ENCODE measurements around the gene PKDCC. TPM values are rescaled to one million over a fixed set of nuclear protein-coding genes. Genes with fewer than 3 reads are reported as not detected.

The PKDCC gene
- total RNA-seq, 3 donors from 2014 or later (not counting 1 experiment from before 2014, with no cell fraction given), result 0.50 TPM; not detected in 2

GRCh38 chr2:42052702-42053481 lies 5.1 kb downstream of the PKDCC start:
- TF ChIP-seq CTCF (IDR thresholded peaks at IDR 0.05), result no peak
- Mint-ChIP-seq H3K9me3 (no peaks in the 10 kb centered on the region), H3K36me3 (no peaks in the 10 kb centered on the region), H3K4me1 (no peaks in the 10 kb centered on the region), H3K27me3 (ENCODE audit: low read depth in 2 of 2) (peaks cover 19% of the 10 kb centered on the region in 2 donors), H3K27ac (no peak overlapping the region), H3K4me3 (no peak overlapping the region)
- WGBS (ENCODE audit: insufficient coverage), result 88% methylated on average over 13 of the region's 14 CpGs
- Histone ChIP-seq H3K9me3 (ENCODE audit: control insufficient read depth, insufficient read depth, low read length) (no peaks in the 10 kb centered on the region), H3K27ac (ENCODE audit: low read length) (no peak overlapping the region), H3K27me3 (ENCODE audit: control insufficient read depth, insufficient read depth, low read length) (peaks cover 12% of the 10 kb centered on the region), H3K36me3 (ENCODE audit: control insufficient read depth, insufficient read depth, low read length) (no peaks in the 10 kb centered on the region), H3K4me3 (ENCODE audit: low read length) (no peak overlapping the region), H3K4me1 (ENCODE audit: control insufficient read depth, insufficient read depth, low read length) (peaks cover 5% of the 10 kb centered on the region)
- DNase-seq (no peak), ATAC-seq (no peak)
- intact Hi-C loops (cut with micrococcal nuclease), result no loop called here

GRCh38 chr2:42053482-42053790 lies 5.6 kb downstream of the PKDCC start:
- peaks cover 11% of the 10 kb centered on the region for H3K27me3 ChIP-seq (ENCODE audit: control insufficient read depth, insufficient read depth, low read length)

GRCh38 chr2:42053791-42054701 lies 6.2 kb downstream of the PKDCC start:
- Mint-ChIP-seq H3K4me3 (no peak overlapping the region), H3K9me3 (no peaks in the 10 kb centered on the region), H3K27ac (no peak overlapping the region), H3K36me3 (no peaks in the 10 kb centered on the region), H3K27me3 (ENCODE audit: low read depth in 2 of 2) (peaks cover 13 to 19% of the 10 kb centered on the region in 2 donors), H3K4me1 (no peaks in the 10 kb centered on the region)
- Histone ChIP-seq H3K9me3 (ENCODE audit: control insufficient read depth, insufficient read depth, low read length) (no peaks in the 10 kb centered on the region), H3K36me3 (ENCODE audit: control insufficient read depth, insufficient read depth, low read length) (no peaks in the 10 kb centered on the region), H3K27ac (ENCODE audit: low read length) (no peak overlapping the region), H3K4me3 (ENCODE audit: low read length) (no peak overlapping the region), H3K4me1 (ENCODE audit: control insufficient read depth, insufficient read depth, low read length) (no peaks in the 10 kb centered on the region), H3K27me3 (ENCODE audit: control insufficient read depth, insufficient read depth, low read length) (peaks cover 5% of the 10 kb centered on the region)
- intact Hi-C loops (cut with micrococcal nuclease), result no loop called here
- ATAC-seq (no peak), DNase-seq (no peak)
- no peak for TF ChIP-seq CTCF (IDR thresholded peaks at IDR 0.05)
- WGBS (ENCODE audit: insufficient coverage), result 87% methylated on average over 24 of the region's 24 CpGs

More at GRCh38 chr2:42053482-42053790, 5.6 kb downstream of the PKDCC start:
- H3K4me1 Mint-ChIP-seq, result no peaks in the 10 kb centered on the region
- H3K4me1 ChIP-seq (ENCODE audit: control insufficient read depth, insufficient read depth, low read length), result peaks cover 4% of the 10 kb centered on the region
- H3K4me3 ChIP-seq (ENCODE audit: low read length), result no peak overlapping the region
- H3K4me3 Mint-ChIP-seq, result no peak overlapping the region
- no peak overlapping the region for H3K27ac ChIP-seq (ENCODE audit: low read length)
- no peak for DNase-seq
- H3K36me3 Mint-ChIP-seq, result no peaks in the 10 kb centered on the region
- no peak for ATAC-seq
- no peak for TF ChIP-seq CTCF (IDR thresholded peaks at IDR 0.05)
- no peaks in the 10 kb centered on the region for H3K9me3 ChIP-seq (ENCODE audit: control insufficient read depth, insufficient read depth, low read length)
- H3K9me3 Mint-ChIP-seq, result no peaks in the 10 kb centered on the region
- H3K27ac Mint-ChIP-seq, result no peak overlapping the region
- peaks cover 19% of the 10 kb centered on the region in 2 donors for H3K27me3 Mint-ChIP-seq (ENCODE audit: low read depth in 2 of 2)
- WGBS (ENCODE audit: insufficient coverage), result 86% methylated on average over 5 of the region's 6 CpGs
- H3K36me3 ChIP-seq (ENCODE audit: control insufficient read depth, insufficient read depth, low read length), result no peaks in the 10 kb centered on the region
- intact Hi-C loops (cut with micrococcal nuclease), result no loop called here
